B cell (primary cell): ENCODE data around the gene C6orf136. TPM values are rescaled to one million over a fixed set of nuclear protein-coding genes. Genes with fewer than 3 reads are reported as not detected.

Experiments used
- ATAC-seq: fragments of 200-7000 bp; cut with Tn5 transposase; one replicate; pipeline ENCODE4 v1.10.0; 2021; ENCODE audit warnings: low read depth, mild to moderate bottlenecking, moderate number of reproducible peaks, moderate library complexity
- CTCF ChIA-PET: fragments of 350-600 bp; sonication (Branson Sonifier 250); formaldehyde crosslinking; loops from one replicate; lab custom pipeline; 2021; ENCODE audit warnings: antibody characterized with exemption, inconsistent platforms; lab: Charles Lee
- POLR2A ChIA-PET: fragments of 350-600 bp; sonication (Branson Sonifier 250); formaldehyde crosslinking; loops from one replicate; lab custom pipeline; 2021; ENCODE audit warnings: antibody characterized with exemption; lab: Charles Lee
- DNase-seq: peaks from one replicate; pipeline ENCODE4 v3.0.0; 2013
- H2AFZ ChIP-seq: 2 replicates; pipeline ENCODE4 v1.6.1; 2012; ENCODE audit warnings: mild to moderate bottlenecking, low read depth, low read length; ENCODE audit not compliant: insufficient read depth, poor library complexity, severe bottlenecking
- H3K27ac ChIP-seq, 2 donors: 1 replicate in 1 of 2; 2 replicates in 1 of 2; pipeline ENCODE4 v1.5.1; 2012 to 2013; ENCODE audit warnings: low read length in 2 of 2, mild to moderate bottlenecking in 2 of 2, moderate library complexity in 1 of 2
- H3K27me3 ChIP-seq, 4 experiments: fragments of 200-600 bp in 1 of 4; sonication (generic) in 1 of 4; replicated peaks in 1 of 4; 1 replicate in 2 of 4; 2 replicates in 2 of 4; pipeline versions ENCODE4 v1.6.1 to v1.7.0; 2013 to 2016; ENCODE audit warnings: low read length in 3 of 4, mild to moderate bottlenecking in 2 of 4, mixed read lengths in 1 of 4, moderate library complexity in 1 of 4; ENCODE audit not compliant: insufficient read depth in 4 of 4, control insufficient read depth in 3 of 4; ENCODE audit errors: control extremely low read depth in 1 of 4
- H3K36me3 ChIP-seq, 2 experiments: replicated peaks in 1 of 2; 1 replicate in 1 of 2; 2 replicates in 1 of 2; pipeline versions ENCODE4 v1.6.1 to v1.7.1; 2013; ENCODE audit warnings: low read length in 1 of 2; ENCODE audit not compliant: insufficient read depth in 2 of 2, control insufficient read depth in 1 of 2; ENCODE audit errors: control extremely low read depth in 1 of 2, extremely low read depth in 1 of 2
- H3K4me1 ChIP-seq, 2 donors: fragments of 200-600 bp in 1 of 2; sonication (generic) in 1 of 2; 1 replicate in 1 of 2; 2 replicates in 1 of 2; pipeline versions ENCODE4 v1.5.1 to v1.6.1; 2013 to 2017; ENCODE audit warnings: low read length in 2 of 2; ENCODE audit not compliant: control insufficient read depth in 2 of 2, insufficient read depth in 2 of 2
- H3K4me2 ChIP-seq: replicated peaks from 2 replicates; pipeline ENCODE3; 2012; ENCODE audit warnings: mild to moderate bottlenecking, low read depth, low read length; ENCODE audit not compliant: poor library complexity, severe bottlenecking
- H3K4me3 ChIP-seq, 5 experiments: fragments of 200-600 bp in 1 of 5; sonication (generic) in 1 of 5; 1 replicate in 3 of 5; 2 replicates in 2 of 5; pipeline versions ENCODE4 v1.5.1 to v1.7.0; 2011 to 2016; ENCODE audit warnings: low read length in 4 of 5, mild to moderate bottlenecking in 4 of 5, low read depth in 2 of 5, control low read depth in 1 of 5, moderate library complexity in 1 of 5; ENCODE audit not compliant: insufficient read depth in 1 of 5; ENCODE audit errors: control extremely low read depth in 1 of 5, extremely low read depth in 1 of 5
- H3K79me2 ChIP-seq: fragments of 200-600 bp; sonication (generic); one replicate; pipeline ENCODE4 v1.6.0; 2016; ENCODE audit warnings: low read length; ENCODE audit not compliant: control insufficient read depth, insufficient read depth
- H3K9ac ChIP-seq: fragments of 200-600 bp; sonication (generic); 2 replicates; pipeline ENCODE4 v1.6.1; 2017; ENCODE audit warnings: mild to moderate bottlenecking, low read length, moderate library complexity
- H3K9me3 ChIP-seq, 3 donors: one replicate each; pipeline versions ENCODE4 v1.6.1 to v1.7.1; 2013; ENCODE audit warnings: low read length in 2 of 3; ENCODE audit not compliant: control insufficient read depth in 2 of 3, insufficient read depth in 1 of 3; ENCODE audit errors: control extremely low read depth in 1 of 3
- H4K20me1 ChIP-seq: 2 replicates; pipeline ENCODE4 v1.6.0; 2012; ENCODE audit warnings: mild to moderate bottlenecking, low read length; ENCODE audit not compliant: insufficient read depth, control insufficient read depth, poor library complexity, severe bottlenecking
- H3K27ac Mint-ChIP-seq: one replicate; pipeline ENCODE4 v1.8.0; 2021; ENCODE audit warnings: mixed read lengths
- H3K27me3 Mint-ChIP-seq: one replicate; pipeline ENCODE4 v1.8.0; 2021; ENCODE audit warnings: mixed read lengths
- H3K4me1 Mint-ChIP-seq: one replicate; pipeline ENCODE4 v1.8.0; 2021; ENCODE audit warnings: mixed read lengths
- H3K4me3 Mint-ChIP-seq: one replicate; pipeline ENCODE4 v1.8.0; 2021; ENCODE audit warnings: mixed read lengths
- H3K9me3 Mint-ChIP-seq: one replicate; pipeline ENCODE4 v1.8.0; 2022; ENCODE audit warnings: mixed read lengths; ENCODE audit not compliant: insufficient read depth
- EZH2 ChIP-seq: IDR thresholded peaks from 2 replicates; pipeline ENCODE4 v1.6.1; 2012; ENCODE audit warnings: borderline replicate concordance, low read depth, mild to moderate bottlenecking, moderate library complexity, low read length; ENCODE audit not compliant: insufficient read depth, poor library complexity, severe bottlenecking
- WGBS: methylation state at CpG from one replicate; pipeline ENCODE4 v1.1.5; 2013; ENCODE audit warnings: missing lambda C conversion rate; ENCODE audit not compliant: insufficient coverage; 5-methylcytosine and 5-hydroxymethylcytosine counted together
- intact Hi-C: fragments of 100-400 bp; cut with micrococcal nuclease; formaldehyde crosslinking; loops from one replicate; pipeline ENCODE4 v1.10.0; 2022
- polyA plus RNA-seq: library from polyadenylated mRNA; depleted of rRNA; stranded (reverse); fragments of >200 nt; gene quantifications from 2 replicates; pipeline ENCODE4 v1.2.3, GENCODE V29; 2012
- total RNA-seq, 2 donors: library from RNA; stranded (reverse); fragments of 120-200 nt in 1 of 2; gene quantifications; 1 replicate in 1 of 2; 2 replicates in 1 of 2; pipeline versions ENCODE4 v1.2.3 to v1.2.4, GENCODE V29; 2013 to 2022
- TF ChIP-seq, protein P1 (sequence below): fragments of 200-600 bp; IDR thresholded peaks from one replicate; pipeline ENCODE4 v1.8.0; 2022; ENCODE audit warnings: antibody characterized with exemption, mild to moderate bottlenecking

Gene C6orf136
- total and polyA plus RNA-seq, 2 donors (not counting 1 experiment from before 2014, with no cell fraction given) = 36.6 to 37.2 TPM

GRCh38 chr6:30688569-30688968, 41.6 kb downstream of the C6orf136 start:
- Histone ChIP-seq H3K27ac (peak overlapping the region; percentile 93 to 97), H3K79me2 (peaks cover 44% of the 10 kb centered on the region), H3K27me3 (no peaks in the 10 kb centered on the region), H3K4me2 (peak overlapping the region; percentile 100), H4K20me1 (peaks cover 31% of the 10 kb centered on the region), H3K4me1 (peaks cover 36 to 43% of the 10 kb centered on the region in 2 donors), H3K4me3 (peak overlapping the region in 4 of 5 experiments; percentile 91 to 100 (median 95)), H3K36me3 (peaks cover 0 to 3% of the 10 kb centered on the region in 2 experiments), H3K9ac (peak overlapping the region; percentile 98), H2AFZ (no peak overlapping the region), H3K9me3 (no peaks in the 10 kb centered on the region)
- no peaks in the 10 kb centered on the region for H3K27me3 Mint-ChIP-seq
- H3K4me1 Mint-ChIP-seq = peaks cover 63% of the 10 kb centered on the region
- peak; percentile 77 for DNase-seq
- peak; percentile 11 for ATAC-seq
- WGBS = 17% methylated on average over 1 of the region's 9 CpGs
- ChIA-PET POLR2A (interaction anchor here (0.8 to 3.2 kb wide), 8 partner anchors 8 to 132 kb away, joined by 3 to 45 read pairs (median 5); partner anchors contain the start of genes DHX16, GNL1, MDC1 and TUBB), CTCF (interaction anchor here (0.9 to 8.9 kb wide), 9 partner anchors 9 to 73 kb away, joined by 3 to 151 read pairs (median 4); partner anchors contain the start of genes DHX16, MDC1, MRPS18B and TUBB)
- peak overlapping the region; percentile 97 for H3K4me3 Mint-ChIP-seq
- intact Hi-C loops = loop anchor here (1.0 kb wide), 1 partner anchor 9 kb away; no protein-coding TSS in a partner anchor
- TF ChIP-seq, protein P1, sequence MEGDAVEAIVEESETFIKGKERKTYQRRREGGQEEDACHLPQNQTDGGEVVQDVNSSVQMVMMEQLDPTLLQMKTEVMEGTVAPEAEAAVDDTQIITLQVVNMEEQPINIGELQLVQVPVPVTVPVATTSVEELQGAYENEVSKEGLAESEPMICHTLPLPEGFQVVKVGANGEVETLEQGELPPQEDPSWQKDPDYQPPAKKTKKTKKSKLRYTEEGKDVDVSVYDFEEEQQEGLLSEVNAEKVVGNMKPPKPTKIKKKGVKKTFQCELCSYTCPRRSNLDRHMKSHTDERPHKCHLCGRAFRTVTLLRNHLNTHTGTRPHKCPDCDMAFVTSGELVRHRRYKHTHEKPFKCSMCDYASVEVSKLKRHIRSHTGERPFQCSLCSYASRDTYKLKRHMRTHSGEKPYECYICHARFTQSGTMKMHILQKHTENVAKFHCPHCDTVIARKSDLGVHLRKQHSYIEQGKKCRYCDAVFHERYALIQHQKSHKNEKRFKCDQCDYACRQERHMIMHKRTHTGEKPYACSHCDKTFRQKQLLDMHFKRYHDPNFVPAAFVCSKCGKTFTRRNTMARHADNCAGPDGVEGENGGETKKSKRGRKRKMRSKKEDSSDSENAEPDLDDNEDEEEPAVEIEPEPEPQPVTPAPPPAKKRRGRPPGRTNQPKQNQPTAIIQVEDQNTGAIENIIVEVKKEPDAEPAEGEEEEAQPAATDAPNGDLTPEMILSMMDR = no peak
- TF ChIP-seq EZH2 = no peak
- H3K9me3 Mint-ChIP-seq = no peaks in the 10 kb centered on the region
- peak overlapping the region; percentile 99 for H3K27ac Mint-ChIP-seq
